ENCODE measurements around the gene PKD1.

DNA sequence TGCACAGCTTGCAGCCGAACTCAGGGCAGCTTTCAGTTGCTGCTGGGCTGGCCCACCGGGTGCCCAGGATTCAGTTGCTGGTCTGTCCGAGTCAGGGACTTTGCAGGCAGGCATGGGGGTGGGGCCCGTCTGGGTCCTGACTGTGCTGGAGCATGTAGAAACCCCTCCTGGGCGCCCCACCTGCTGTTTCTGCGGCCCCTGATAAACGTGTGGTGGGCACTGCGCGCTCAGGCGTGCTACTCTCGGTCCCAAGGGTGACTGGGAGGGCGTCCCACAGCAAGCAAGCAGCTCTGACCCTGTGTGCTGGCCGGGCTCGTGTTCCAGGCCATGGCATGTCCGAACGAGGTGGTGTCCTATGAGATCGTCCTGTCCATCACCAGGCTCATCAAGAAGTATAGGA, 75.4 kb downstream of the PKD1 start:
- TF ChIP-seq CTCF (conservative IDR thresholded peaks at IDR 0.05; ENCODE audit: low read depth, low read length) = no peak
- no peak for TF ChIP-seq EZH2 (IDR thresholded peaks at IDR 0.05; ENCODE audit: low read length, unreplicated experiment)
